ENCODE data around the gene LRFN2.

The LRFN2 gene

DNA sequence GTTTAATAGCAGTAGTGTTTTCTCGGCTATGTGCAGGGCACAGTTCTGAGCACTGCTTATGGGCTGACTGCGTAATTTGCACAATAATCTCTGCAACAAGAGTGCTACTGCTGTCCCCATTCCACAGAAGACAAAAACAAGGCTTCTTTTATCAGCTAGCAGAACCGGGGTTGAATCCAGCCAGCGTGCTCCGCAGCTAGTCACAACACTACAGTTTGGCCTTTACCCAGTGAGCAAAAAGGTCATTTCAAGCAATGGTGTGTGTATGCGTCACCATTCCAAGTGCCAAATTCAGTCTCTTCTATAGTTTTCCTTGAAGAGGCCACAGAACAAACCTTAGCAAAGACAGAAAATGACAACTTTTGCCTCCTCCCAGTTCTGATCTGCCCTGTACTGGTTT, 61.1 kb downstream of the LRFN2 start:
- no peak for DNase-seq (ENCODE audit: low read depth)
- TF ChIP-seq, protein P1, sequence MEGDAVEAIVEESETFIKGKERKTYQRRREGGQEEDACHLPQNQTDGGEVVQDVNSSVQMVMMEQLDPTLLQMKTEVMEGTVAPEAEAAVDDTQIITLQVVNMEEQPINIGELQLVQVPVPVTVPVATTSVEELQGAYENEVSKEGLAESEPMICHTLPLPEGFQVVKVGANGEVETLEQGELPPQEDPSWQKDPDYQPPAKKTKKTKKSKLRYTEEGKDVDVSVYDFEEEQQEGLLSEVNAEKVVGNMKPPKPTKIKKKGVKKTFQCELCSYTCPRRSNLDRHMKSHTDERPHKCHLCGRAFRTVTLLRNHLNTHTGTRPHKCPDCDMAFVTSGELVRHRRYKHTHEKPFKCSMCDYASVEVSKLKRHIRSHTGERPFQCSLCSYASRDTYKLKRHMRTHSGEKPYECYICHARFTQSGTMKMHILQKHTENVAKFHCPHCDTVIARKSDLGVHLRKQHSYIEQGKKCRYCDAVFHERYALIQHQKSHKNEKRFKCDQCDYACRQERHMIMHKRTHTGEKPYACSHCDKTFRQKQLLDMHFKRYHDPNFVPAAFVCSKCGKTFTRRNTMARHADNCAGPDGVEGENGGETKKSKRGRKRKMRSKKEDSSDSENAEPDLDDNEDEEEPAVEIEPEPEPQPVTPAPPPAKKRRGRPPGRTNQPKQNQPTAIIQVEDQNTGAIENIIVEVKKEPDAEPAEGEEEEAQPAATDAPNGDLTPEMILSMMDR (IDR thresholded peaks at IDR 0.05; ENCODE audit: low read length, missing control alignments), result no peak

GRCh38 chr6:40524797-40525585, 62.2 kb downstream of the LRFN2 start:
- TF ChIP-seq, protein P1 (IDR thresholded peaks at IDR 0.05; ENCODE audit: low read length, missing control alignments), result no peak
- no peak for DNase-seq (ENCODE audit: low read depth)

More for the DNA sequence above, 61.1 kb downstream of the LRFN2 start:
- no peak overlapping the region for H3K4me3 ChIP-seq (replicated peaks; ENCODE audit: low read depth, low read length)

GRCh38 chr6:40523505-40524172, 63.5 kb downstream of the LRFN2 start:
- no peak for DNase-seq (ENCODE audit: low read depth)

More at GRCh38 chr6:40524797-40525585, 62.2 kb downstream of the LRFN2 start:
- H3K4me3 ChIP-seq (replicated peaks; ENCODE audit: low read depth, low read length), result no peak overlapping the region

DNA sequence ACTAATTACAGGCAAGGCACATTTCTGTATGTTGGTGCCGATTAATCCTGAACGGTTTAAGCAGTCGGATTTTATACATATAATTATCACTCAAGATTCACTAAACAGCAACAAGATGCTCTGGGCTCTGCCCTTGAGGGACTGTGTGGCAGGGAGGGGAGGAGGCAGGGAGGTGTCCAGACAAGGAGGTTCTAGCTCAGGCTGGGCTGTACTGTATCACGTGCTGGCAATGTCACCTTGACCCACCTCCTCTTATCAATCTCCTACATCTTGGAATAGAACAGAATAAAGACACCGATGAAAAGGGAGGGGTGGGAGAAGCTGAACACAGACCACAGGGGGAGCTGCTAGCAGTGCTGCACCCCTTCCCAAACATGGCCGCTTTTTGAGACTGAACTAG, 65.7 kb downstream of the LRFN2 start:
- TF ChIP-seq, protein P1 (IDR thresholded peaks at IDR 0.05; ENCODE audit: low read length, missing control alignments), result no peak
- H3K4me3 ChIP-seq (replicated peaks; ENCODE audit: low read depth, low read length), result no peak overlapping the region
- no peak for DNase-seq (ENCODE audit: low read depth)

More at GRCh38 chr6:40523505-40524172, 63.5 kb downstream of the LRFN2 start:
- H3K4me3 ChIP-seq (replicated peaks; ENCODE audit: low read depth, low read length), result no peak overlapping the region
- TF ChIP-seq, protein P1 (IDR thresholded peaks at IDR 0.05; ENCODE audit: low read length, missing control alignments), result no peak

- DNase-seq (ENCODE audit: low read depth), result no peak
- TF ChIP-seq, protein P1 (IDR thresholded peaks at IDR 0.05; ENCODE audit: low read length, missing control alignments), result no peak
- H3K4me3 ChIP-seq (replicated peaks; ENCODE audit: low read depth, low read length), result no peak overlapping the region
Observed at GRCh38 chr6:40520678-40521077, 66.5 kb downstream of the LRFN2 start.

- DNase-seq (ENCODE audit: low read depth), result no peak
- no peak overlapping the region for H3K4me3 ChIP-seq (replicated peaks; ENCODE audit: low read depth, low read length)
- TF ChIP-seq, protein P1 (IDR thresholded peaks at IDR 0.05; ENCODE audit: low read length, missing control alignments), result no peak
Observed at GRCh38 chr6:40520084-40520483, 67.1 kb downstream of the LRFN2 start.

Data from fibroblast of pulmonary artery (primary cell).